SJCRH30 (cell line): ENCODE results near the gene SLC39A10. TPM values are rescaled to one million over a fixed set of nuclear protein-coding genes. Genes with fewer than 3 reads are reported as not detected.
A peak's percentile ranks its signal among the peaks of the same experiment; 100 is the strongest.
"Not testable (repeated sequence)": the region's sequence is repeated elsewhere in the genome, so short reads cannot be mapped to it uniquely, and the experiment has no call there.

Source experiments
- DNase-seq, 2 experiments: peaks; one replicate each; pipeline ENCODE4 v3.0.0-alpha.2; 2015 to 2020
- H3K27ac ChIP-seq: fragments of 250-450 bp; sonication (Bioruptor Pico); 2 replicates; pipeline ENCODE4 v1.5.1; 2020; ENCODE audit warnings: mild to moderate bottlenecking, moderate library complexity
- H3K27me3 ChIP-seq: fragments of 250-450 bp; sonication (Bioruptor Pico); 2 replicates; pipeline ENCODE4 v1.5.1; 2020; ENCODE audit warnings: mild to moderate bottlenecking, moderate library complexity
- H3K36me3 ChIP-seq: fragments of 250-450 bp; sonication (Bioruptor Pico); 2 replicates; pipeline ENCODE4 v1.5.1; 2020; ENCODE audit warnings: mild to moderate bottlenecking, moderate library complexity
- H3K4me1 ChIP-seq: fragments of 250-450 bp; sonication (Bioruptor Pico); 2 replicates; pipeline ENCODE4 v1.5.1; 2020; ENCODE audit warnings: mild to moderate bottlenecking, moderate library complexity
- H3K4me3 ChIP-seq: fragments of 250-450 bp; sonication (Bioruptor Pico); 2 replicates; pipeline ENCODE4 v1.5.1; 2020; ENCODE audit warnings: mild to moderate bottlenecking, moderate library complexity
- H3K9me3 ChIP-seq: fragments of 250-450 bp; sonication (Bioruptor Pico); replicated peaks from 2 replicates; pipeline ENCODE4 v1.5.1; 2020; ENCODE audit warnings: mild to moderate bottlenecking, moderate library complexity
- total RNA-seq: library from RNA; depleted of rRNA; stranded (reverse); fragments of >200 nt; shearing (Covaris generic); gene quantifications from 2 replicates; pipeline ENCODE4 v1.2.3, GENCODE V29; 2014

Gene SLC39A10
- total RNA-seq, 1 experiment from 2014 or later: 57.8 TPM

- H3K4me1 ChIP-seq: peaks cover 6% of the 10 kb centered on the region
- no peaks in the 10 kb centered on the region for H3K9me3 ChIP-seq
- DNase-seq: peak; percentile 95 to 96
- 0 out of 2 replicates have a peak, but pooled peaks cover 4% of the 10 kb centered on the region for H3K36me3 ChIP-seq
- peak overlapping the region; percentile 83 for H3K27ac ChIP-seq
- H3K27me3 ChIP-seq: no peaks in the 10 kb centered on the region
- H3K4me3 ChIP-seq: peak overlapping the region; percentile 85
These were observed 861 bp downstream of the SLC39A10 start for GRCh38 chr2:195657634-195658540.

GRCh38 chr2:195658541-195658890 lies 1.5 kb downstream of the SLC39A10 start:
- peak; percentile 60 to 83 for DNase-seq
- Histone ChIP-seq H3K36me3 (0 out of 2 replicates have a peak, but pooled peaks cover 4% of the 10 kb centered on the region), H3K27me3 (no peaks in the 10 kb centered on the region), H3K4me1 (peaks cover 6% of the 10 kb centered on the region), H3K4me3 (peak overlapping the region; percentile 85), H3K27ac (peak overlapping the region; percentile 83; the same call in 1 of the 2 replicates), H3K9me3 (no peaks in the 10 kb centered on the region)

GRCh38 chr2:195659114-195659513 lies 2.1 kb downstream of the SLC39A10 start:
- Histone ChIP-seq H3K4me1 (peaks cover 6% of the 10 kb centered on the region), H3K36me3 (0 out of 2 replicates have a peak, but pooled peaks cover 4% of the 10 kb centered on the region), H3K27me3 (no peaks in the 10 kb centered on the region), H3K9me3 (no peaks in the 10 kb centered on the region), H3K4me3 (peak overlapping the region; percentile 85), H3K27ac (no peak overlapping the region)
- DNase-seq: no peak

- no peak overlapping the region for H3K27ac ChIP-seq
- H3K27me3 ChIP-seq: no peaks in the 10 kb centered on the region
- no peak overlapping the region for H3K4me3 ChIP-seq
- H3K4me1 ChIP-seq: peaks cover 6% of the 10 kb centered on the region
- H3K36me3 ChIP-seq: 0 out of 2 replicates have a peak, but pooled peaks cover 4% of the 10 kb centered on the region
- peak; percentile 84 to 95 for DNase-seq
- no peaks in the 10 kb centered on the region for H3K9me3 ChIP-seq
These were observed 3.2 kb downstream of the SLC39A10 start for GRCh38 chr2:195659982-195660890.

GRCh38 chr2:195662138-195662537 lies 5.1 kb downstream of the SLC39A10 start:
- DNase-seq: no peak
- Histone ChIP-seq H3K4me1 (peaks cover 11% of the 10 kb centered on the region), H3K27me3 (no peaks in the 10 kb centered on the region), H3K4me3 (no peak overlapping the region), H3K27ac (no peak overlapping the region), H3K36me3 (0 out of 2 replicates have a peak, but pooled peaks cover 4% of the 10 kb centered on the region), H3K9me3 (no peaks in the 10 kb centered on the region)

GRCh38 chr2:195663007-195663406 lies 6.0 kb downstream of the SLC39A10 start:
- no peak overlapping the region for H3K27ac ChIP-seq
- H3K4me1 ChIP-seq: peaks cover 11% of the 10 kb centered on the region
- no peak for DNase-seq
- no peaks in the 10 kb centered on the region for H3K27me3 ChIP-seq
- H3K4me3 ChIP-seq: no peak overlapping the region
- H3K36me3 ChIP-seq: 0 out of 2 replicates have a peak, but pooled peaks cover 4% of the 10 kb centered on the region
- no peaks in the 10 kb centered on the region for H3K9me3 ChIP-seq

GRCh38 chr2:195664528-195664927 lies 7.5 kb downstream of the SLC39A10 start:
- Histone ChIP-seq H3K9me3 (no peaks in the 10 kb centered on the region), H3K4me3 (no peak overlapping the region), H3K27me3 (no peaks in the 10 kb centered on the region), H3K36me3 (0 out of 2 replicates have a peak, but pooled peaks cover 4% of the 10 kb centered on the region), H3K4me1 (peaks cover 5% of the 10 kb centered on the region), H3K27ac (no peak overlapping the region)
- DNase-seq: no peak

GRCh38 chr2:195665153-195665552 lies 8.1 kb downstream of the SLC39A10 start:
- not testable (repeated sequence) for H3K9me3 ChIP-seq, DNase-seq, H3K36me3 ChIP-seq, H3K4me3 ChIP-seq, H3K27me3 ChIP-seq, H3K4me1 ChIP-seq, H3K27ac ChIP-seq

- Histone ChIP-seq H3K9me3 (no peaks in the 10 kb centered on the region), H3K4me3 (no peak overlapping the region), H3K36me3 (no peaks in the 10 kb centered on the region), H3K27ac (no peak overlapping the region), H3K27me3 (no peaks in the 10 kb centered on the region), H3K4me1 (peaks cover 5% of the 10 kb centered on the region)
- no peak for DNase-seq
These were observed 9.2 kb downstream of the SLC39A10 start for GRCh38 chr2:195666113-195666712.

GRCh38 chr2:195667974-195668373 lies 10.9 kb downstream of the SLC39A10 start:
- no peak for DNase-seq
- Histone ChIP-seq H3K36me3 (no peaks in the 10 kb centered on the region), H3K27me3 (no peaks in the 10 kb centered on the region), H3K27ac (no peak overlapping the region), H3K4me1 (peaks cover 5% of the 10 kb centered on the region), H3K9me3 (no peaks in the 10 kb centered on the region), H3K4me3 (no peak overlapping the region)

GRCh38 chr2:195670191-195670590 lies 13.2 kb downstream of the SLC39A10 start:
- no peak for DNase-seq

GRCh38 chr2:195671563-195671962 lies 14.5 kb downstream of the SLC39A10 start:
- DNase-seq: no peak
- Histone ChIP-seq H3K4me1 (no peaks in the 10 kb centered on the region), H3K27me3 (no peaks in the 10 kb centered on the region), H3K4me3 (no peak overlapping the region), H3K27ac (no peak overlapping the region), H3K9me3 (no peaks in the 10 kb centered on the region), H3K36me3 (no peaks in the 10 kb centered on the region)

More at GRCh38 chr2:195670191-195670590, 13.2 kb downstream of the SLC39A10 start:
- Histone ChIP-seq H3K36me3 (no peaks in the 10 kb centered on the region), H3K9me3 (no peaks in the 10 kb centered on the region), H3K4me1 (peaks cover 5% of the 10 kb centered on the region), H3K4me3 (no peak overlapping the region), H3K27me3 (no peaks in the 10 kb centered on the region), H3K27ac (no peak overlapping the region)

- Histone ChIP-seq H3K27me3 (no peaks in the 10 kb centered on the region), H3K36me3 (no peaks in the 10 kb centered on the region), H3K27ac (no peak overlapping the region), H3K9me3 (no peaks in the 10 kb centered on the region), H3K4me3 (no peak overlapping the region), H3K4me1 (no peaks in the 10 kb centered on the region)
- DNase-seq: no peak
These were observed 15.6 kb downstream of the SLC39A10 start for GRCh38 chr2:195672674-195673073.

- H3K36me3 ChIP-seq: no peaks in the 10 kb centered on the region
- no peaks in the 10 kb centered on the region for H3K9me3 ChIP-seq
- no peak overlapping the region for H3K4me3 ChIP-seq
- no peak overlapping the region for H3K27ac ChIP-seq
- no peak for DNase-seq
- H3K27me3 ChIP-seq: no peaks in the 10 kb centered on the region
- no peaks in the 10 kb centered on the region for H3K4me1 ChIP-seq
These were observed 17.6 kb downstream of the SLC39A10 start for GRCh38 chr2:195674491-195675221.
